B cell (primary cell): ENCODE measurements around the gene ADCK2. TPM values are rescaled to one million over a fixed set of nuclear protein-coding genes. Genes with fewer than 3 reads are reported as not detected.
"Not testable (repeated sequence)": the region's sequence is repeated elsewhere in the genome, so short reads cannot be mapped to it uniquely, and the experiment has no call there.

Experiments used
- ATAC-seq: fragments of 200-7000 bp; cut with Tn5 transposase; one replicate; pipeline ENCODE4 v1.10.0; 2021; ENCODE audit warnings: low read depth, mild to moderate bottlenecking, moderate number of reproducible peaks, moderate library complexity
- CTCF ChIA-PET: fragments of 350-600 bp; sonication (Branson Sonifier 250); formaldehyde crosslinking; loops from one replicate; lab custom pipeline; 2021; ENCODE audit warnings: antibody characterized with exemption, inconsistent platforms; lab: Charles Lee
- POLR2A ChIA-PET: fragments of 350-600 bp; sonication (Branson Sonifier 250); formaldehyde crosslinking; loops from one replicate; lab custom pipeline; 2021; ENCODE audit warnings: antibody characterized with exemption; lab: Charles Lee
- DNase-seq: peaks from one replicate; pipeline ENCODE4 v3.0.0; 2013
- H2AFZ ChIP-seq: 2 replicates; pipeline ENCODE4 v1.6.1; 2012; ENCODE audit warnings: mild to moderate bottlenecking, low read depth, low read length; ENCODE audit not compliant: insufficient read depth, poor library complexity, severe bottlenecking
- H3K27ac ChIP-seq, 2 donors: 1 replicate in 1 of 2; 2 replicates in 1 of 2; pipeline ENCODE4 v1.5.1; 2012 to 2013; ENCODE audit warnings: low read length in 2 of 2, mild to moderate bottlenecking in 2 of 2, moderate library complexity in 1 of 2
- H3K27me3 ChIP-seq, 4 experiments: fragments of 200-600 bp in 1 of 4; sonication (generic) in 1 of 4; replicated peaks in 1 of 4; 1 replicate in 2 of 4; 2 replicates in 2 of 4; pipeline versions ENCODE4 v1.6.1 to v1.7.0; 2013 to 2016; ENCODE audit warnings: low read length in 3 of 4, mild to moderate bottlenecking in 2 of 4, mixed read lengths in 1 of 4, moderate library complexity in 1 of 4; ENCODE audit not compliant: insufficient read depth in 4 of 4, control insufficient read depth in 3 of 4; ENCODE audit errors: control extremely low read depth in 1 of 4
- H3K36me3 ChIP-seq, 2 experiments: replicated peaks in 1 of 2; 1 replicate in 1 of 2; 2 replicates in 1 of 2; pipeline versions ENCODE4 v1.6.1 to v1.7.1; 2013; ENCODE audit warnings: low read length in 1 of 2; ENCODE audit not compliant: insufficient read depth in 2 of 2, control insufficient read depth in 1 of 2; ENCODE audit errors: control extremely low read depth in 1 of 2, extremely low read depth in 1 of 2
- H3K4me1 ChIP-seq, 2 donors: fragments of 200-600 bp in 1 of 2; sonication (generic) in 1 of 2; 1 replicate in 1 of 2; 2 replicates in 1 of 2; pipeline versions ENCODE4 v1.5.1 to v1.6.1; 2013 to 2017; ENCODE audit warnings: low read length in 2 of 2; ENCODE audit not compliant: control insufficient read depth in 2 of 2, insufficient read depth in 2 of 2
- H3K4me2 ChIP-seq: replicated peaks from 2 replicates; pipeline ENCODE3; 2012; ENCODE audit warnings: mild to moderate bottlenecking, low read depth, low read length; ENCODE audit not compliant: poor library complexity, severe bottlenecking
- H3K4me3 ChIP-seq, 5 experiments: fragments of 200-600 bp in 1 of 5; sonication (generic) in 1 of 5; 1 replicate in 3 of 5; 2 replicates in 2 of 5; pipeline versions ENCODE4 v1.5.1 to v1.7.0; 2011 to 2016; ENCODE audit warnings: low read length in 4 of 5, mild to moderate bottlenecking in 4 of 5, low read depth in 2 of 5, control low read depth in 1 of 5, moderate library complexity in 1 of 5; ENCODE audit not compliant: insufficient read depth in 1 of 5; ENCODE audit errors: control extremely low read depth in 1 of 5, extremely low read depth in 1 of 5
- H3K79me2 ChIP-seq: fragments of 200-600 bp; sonication (generic); one replicate; pipeline ENCODE4 v1.6.0; 2016; ENCODE audit warnings: low read length; ENCODE audit not compliant: control insufficient read depth, insufficient read depth
- H3K9ac ChIP-seq: fragments of 200-600 bp; sonication (generic); 2 replicates; pipeline ENCODE4 v1.6.1; 2017; ENCODE audit warnings: mild to moderate bottlenecking, low read length, moderate library complexity
- H3K9me3 ChIP-seq, 3 donors: one replicate each; pipeline versions ENCODE4 v1.6.1 to v1.7.1; 2013; ENCODE audit warnings: low read length in 2 of 3; ENCODE audit not compliant: control insufficient read depth in 2 of 3, insufficient read depth in 1 of 3; ENCODE audit errors: control extremely low read depth in 1 of 3
- H4K20me1 ChIP-seq: 2 replicates; pipeline ENCODE4 v1.6.0; 2012; ENCODE audit warnings: mild to moderate bottlenecking, low read length; ENCODE audit not compliant: insufficient read depth, control insufficient read depth, poor library complexity, severe bottlenecking
- H3K27ac Mint-ChIP-seq: one replicate; pipeline ENCODE4 v1.8.0; 2021; ENCODE audit warnings: mixed read lengths
- H3K27me3 Mint-ChIP-seq: one replicate; pipeline ENCODE4 v1.8.0; 2021; ENCODE audit warnings: mixed read lengths
- H3K4me1 Mint-ChIP-seq: one replicate; pipeline ENCODE4 v1.8.0; 2021; ENCODE audit warnings: mixed read lengths
- H3K4me3 Mint-ChIP-seq: one replicate; pipeline ENCODE4 v1.8.0; 2021; ENCODE audit warnings: mixed read lengths
- H3K9me3 Mint-ChIP-seq: one replicate; pipeline ENCODE4 v1.8.0; 2022; ENCODE audit warnings: mixed read lengths; ENCODE audit not compliant: insufficient read depth
- CTCF ChIP-seq: fragments of 200-600 bp; IDR thresholded peaks from one replicate; pipeline ENCODE4 v1.8.0; 2022; ENCODE audit warnings: antibody characterized with exemption, mild to moderate bottlenecking
- EZH2 ChIP-seq: IDR thresholded peaks from 2 replicates; pipeline ENCODE4 v1.6.1; 2012; ENCODE audit warnings: borderline replicate concordance, low read depth, mild to moderate bottlenecking, moderate library complexity, low read length; ENCODE audit not compliant: insufficient read depth, poor library complexity, severe bottlenecking
- WGBS: methylation state at CpG from one replicate; pipeline ENCODE4 v1.1.5; 2013; ENCODE audit warnings: missing lambda C conversion rate; ENCODE audit not compliant: insufficient coverage; 5-methylcytosine and 5-hydroxymethylcytosine counted together
- intact Hi-C: fragments of 100-400 bp; cut with micrococcal nuclease; formaldehyde crosslinking; loops from one replicate; pipeline ENCODE4 v1.10.0; 2022
- polyA plus RNA-seq: library from polyadenylated mRNA; depleted of rRNA; stranded (reverse); fragments of >200 nt; gene quantifications from 2 replicates; pipeline ENCODE4 v1.2.3, GENCODE V29; 2012
- total RNA-seq, 2 donors: library from RNA; stranded (reverse); fragments of 120-200 nt in 1 of 2; gene quantifications; 1 replicate in 1 of 2; 2 replicates in 1 of 2; pipeline versions ENCODE4 v1.2.3 to v1.2.4, GENCODE V29; 2013 to 2022

ADCK2 gene
- total and polyA plus RNA-seq, 2 donors (not counting 1 experiment from before 2014, with no cell fraction given): 13.3 to 32.6 TPM

- Histone ChIP-seq H3K9ac (no peak overlapping the region), H3K79me2 (peaks cover 5% of the 10 kb centered on the region), H3K4me3 (no peak overlapping the region), H3K27ac (no peak overlapping the region), H3K4me1 (peaks cover 5 to 6% of the 10 kb centered on the region in 2 donors), H3K36me3 (peaks cover 3 to 31% of the 10 kb centered on the region in 2 experiments), H3K9me3 (peaks cover 0 to 3% (median 0%) of the 10 kb centered on the region in 3 donors), H2AFZ (no peak overlapping the region), H3K4me2 (no peak overlapping the region), H3K27me3 (no peaks in the 10 kb centered on the region), H4K20me1 (no peaks in the 10 kb centered on the region)
- no peak overlapping the region for H3K4me3 Mint-ChIP-seq
- ATAC-seq: no peak
- CTCF ChIA-PET: interaction anchor here (0.8 kb wide), 1 partner anchor 291 kb away, joined by 3 read pairs; no protein-coding TSS in a partner anchor
- intact Hi-C loops: no loop called here
- H3K27me3 Mint-ChIP-seq: no peaks in the 10 kb centered on the region
- 100% methylated on average over 6 of the region's 12 CpGs for WGBS
- POLR2A ChIA-PET: no interaction called here
- H3K9me3 Mint-ChIP-seq: no peaks in the 10 kb centered on the region
- H3K27ac Mint-ChIP-seq: no peak overlapping the region
- DNase-seq: no peak
- TF ChIP-seq CTCF: no peak
- no peak for TF ChIP-seq EZH2
- peaks cover 8% of the 10 kb centered on the region for H3K4me1 Mint-ChIP-seq
Measured at GRCh38 chr7:140691376-140692045, 18.8 kb downstream of the ADCK2 start.

- H3K4me1 Mint-ChIP-seq: peaks cover 29% of the 10 kb centered on the region
- H3K4me1 ChIP-seq: peaks cover 15 to 21% of the 10 kb centered on the region in 2 donors
- H3K9me3 Mint-ChIP-seq, H3K27ac Mint-ChIP-seq, DNase-seq, H3K4me3 ChIP-seq, H3K4me2 ChIP-seq, H3K27me3 Mint-ChIP-seq, H3K9ac ChIP-seq, ATAC-seq, H3K27me3 ChIP-seq, H3K4me3 Mint-ChIP-seq, H3K27ac ChIP-seq, H3K9me3 ChIP-seq, H2AFZ ChIP-seq, H4K20me1 ChIP-seq, CTCF ChIA-PET, POLR2A ChIA-PET, intact Hi-C loops: not testable (repeated sequence)
- WGBS: 99% methylated on average over 8 of the region's 10 CpGs
- peaks cover 0 to 13% of the 10 kb centered on the region in 2 experiments for H3K36me3 ChIP-seq
- H3K79me2 ChIP-seq: peaks cover 27% of the 10 kb centered on the region
Measured at GRCh38 chr7:140693849-140694248, 21.1 kb downstream of the ADCK2 start.
